Neural crest cell (in vitro differentiated cells): ENCODE measurements around the gene ATP13A2. TPM values are rescaled to one million over a fixed set of nuclear protein-coding genes. Genes with fewer than 3 reads are reported as not detected.

Experiments used
- DNase-seq: peaks from one replicate; pipeline ENCODE4 v3.0.0; 2021; ENCODE audit warnings: low read depth, mixed read lengths, low spot score
- H3K27ac Mint-ChIP-seq: one replicate; pipeline ENCODE4 v1.8.0; 2021; ENCODE audit warnings: mild to moderate bottlenecking, mixed read lengths; ENCODE audit not compliant: unreplicated experiment
- H3K27me3 Mint-ChIP-seq: 2 replicates; pipeline ENCODE4 v1.8.0; 2021; ENCODE audit warnings: low read depth, mild to moderate bottlenecking, mixed read lengths
- H3K36me3 Mint-ChIP-seq: 2 replicates; pipeline ENCODE4 v1.8.0; 2021; ENCODE audit warnings: low read depth, mild to moderate bottlenecking, mixed read lengths
- H3K4me1 Mint-ChIP-seq: 2 replicates; pipeline ENCODE4 v1.8.0; 2021; ENCODE audit warnings: mixed read lengths
- H3K4me3 Mint-ChIP-seq: one replicate; pipeline ENCODE4 v1.8.0; 2021; ENCODE audit warnings: mild to moderate bottlenecking, mixed read lengths
- H3K9me3 Mint-ChIP-seq: 2 replicates; pipeline ENCODE4 v1.8.0; 2021; ENCODE audit warnings: mixed read lengths
- total RNA-seq: library from RNA; stranded (reverse); gene quantifications from 2 replicates; pipeline ENCODE4 v1.2.1, GENCODE V29; 2021
- TF ChIP-seq, protein P1 (sequence below): fragments of 200-600 bp; sonication (generic); conservative IDR thresholded peaks from 2 replicates; pipeline ENCODE4 v1.5.0; 2021; ENCODE audit warnings: antibody characterized with exemption, mild to moderate bottlenecking

The ATP13A2 gene
- total RNA-seq, 1 donor from 2014 or later = 53.9 TPM

DNA sequence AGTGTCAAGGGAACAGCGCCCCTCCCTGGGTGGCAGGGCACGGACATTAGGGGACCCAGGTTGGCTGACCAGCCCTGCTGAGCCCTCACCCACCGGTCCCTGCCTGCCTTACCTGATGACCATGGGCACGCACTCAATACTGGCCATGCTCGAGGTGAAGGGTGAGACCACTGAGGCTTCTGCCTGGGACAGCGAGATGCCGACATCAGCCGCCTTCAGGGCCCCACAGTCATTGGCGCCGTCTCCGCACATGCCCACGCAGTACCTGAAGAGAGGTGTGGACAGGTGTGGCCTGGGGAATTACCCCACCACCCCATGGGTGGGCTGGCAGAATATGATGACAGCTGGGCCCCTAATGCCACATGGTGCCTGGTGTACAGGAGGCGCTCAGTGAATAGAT, 23.5 kb downstream of the ATP13A2 start:
- H3K27ac Mint-ChIP-seq = no peak overlapping the region
- no peaks in the 10 kb centered on the region for H3K36me3 Mint-ChIP-seq
- no peak overlapping the region for H3K4me3 Mint-ChIP-seq
- DNase-seq = no peak
- no peaks in the 10 kb centered on the region for H3K9me3 Mint-ChIP-seq
- peaks cover 4% of the 10 kb centered on the region for H3K4me1 Mint-ChIP-seq
- TF ChIP-seq, protein P1, sequence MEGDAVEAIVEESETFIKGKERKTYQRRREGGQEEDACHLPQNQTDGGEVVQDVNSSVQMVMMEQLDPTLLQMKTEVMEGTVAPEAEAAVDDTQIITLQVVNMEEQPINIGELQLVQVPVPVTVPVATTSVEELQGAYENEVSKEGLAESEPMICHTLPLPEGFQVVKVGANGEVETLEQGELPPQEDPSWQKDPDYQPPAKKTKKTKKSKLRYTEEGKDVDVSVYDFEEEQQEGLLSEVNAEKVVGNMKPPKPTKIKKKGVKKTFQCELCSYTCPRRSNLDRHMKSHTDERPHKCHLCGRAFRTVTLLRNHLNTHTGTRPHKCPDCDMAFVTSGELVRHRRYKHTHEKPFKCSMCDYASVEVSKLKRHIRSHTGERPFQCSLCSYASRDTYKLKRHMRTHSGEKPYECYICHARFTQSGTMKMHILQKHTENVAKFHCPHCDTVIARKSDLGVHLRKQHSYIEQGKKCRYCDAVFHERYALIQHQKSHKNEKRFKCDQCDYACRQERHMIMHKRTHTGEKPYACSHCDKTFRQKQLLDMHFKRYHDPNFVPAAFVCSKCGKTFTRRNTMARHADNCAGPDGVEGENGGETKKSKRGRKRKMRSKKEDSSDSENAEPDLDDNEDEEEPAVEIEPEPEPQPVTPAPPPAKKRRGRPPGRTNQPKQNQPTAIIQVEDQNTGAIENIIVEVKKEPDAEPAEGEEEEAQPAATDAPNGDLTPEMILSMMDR = no peak
- no peaks in the 10 kb centered on the region for H3K27me3 Mint-ChIP-seq

DNA sequence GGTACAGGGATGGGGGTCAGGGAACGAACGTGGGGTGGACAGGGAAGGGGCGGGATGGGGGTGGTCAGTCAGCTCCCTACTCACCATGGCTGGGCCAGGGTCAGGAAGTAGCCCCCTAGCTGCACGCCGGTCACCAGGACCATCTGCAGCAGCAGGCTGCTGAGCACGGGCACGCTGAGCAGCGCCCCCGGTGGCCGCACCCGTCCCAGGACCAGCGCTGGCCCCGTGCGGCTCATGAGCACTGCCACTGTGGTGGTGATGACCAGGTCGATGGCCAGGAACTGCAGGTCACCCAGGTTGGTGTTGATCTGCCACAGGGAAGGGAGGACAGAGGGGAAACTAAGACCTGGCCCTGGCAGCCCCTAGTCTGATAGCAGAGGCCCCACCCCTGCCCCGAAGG, 24.8 kb downstream of the ATP13A2 start:
- TF ChIP-seq, protein P1 = peak; percentile 61
- no peaks in the 10 kb centered on the region for H3K36me3 Mint-ChIP-seq
- no peak overlapping the region for H3K27ac Mint-ChIP-seq
- H3K4me3 Mint-ChIP-seq = no peak overlapping the region
- H3K27me3 Mint-ChIP-seq = no peaks in the 10 kb centered on the region
- H3K4me1 Mint-ChIP-seq = peaks cover 10% of the 10 kb centered on the region
- H3K9me3 Mint-ChIP-seq = no peaks in the 10 kb centered on the region
- DNase-seq = peak; percentile 44

DNA sequence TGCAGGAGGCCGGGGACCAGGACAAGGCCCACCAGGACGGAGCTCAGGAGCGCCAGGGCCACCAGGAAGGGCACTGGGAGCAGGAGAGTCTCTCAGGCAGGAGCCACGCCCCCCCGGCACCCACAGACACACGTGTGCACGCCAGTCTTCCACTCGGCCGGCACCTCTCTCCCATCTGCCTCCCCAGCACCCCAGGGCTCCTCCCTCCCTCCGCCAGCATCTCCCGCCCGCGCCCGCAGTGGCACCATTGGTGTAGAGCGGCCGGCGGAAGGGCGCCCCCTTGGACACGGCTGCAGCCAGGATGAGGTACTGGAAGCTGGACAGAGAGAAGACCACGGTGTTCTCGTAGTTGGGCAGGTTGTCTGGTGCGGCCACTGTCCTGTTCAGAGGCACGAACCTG, 25.2 kb downstream of the ATP13A2 start:
- TF ChIP-seq, protein P1 = no peak
- DNase-seq = no peak

DNA sequence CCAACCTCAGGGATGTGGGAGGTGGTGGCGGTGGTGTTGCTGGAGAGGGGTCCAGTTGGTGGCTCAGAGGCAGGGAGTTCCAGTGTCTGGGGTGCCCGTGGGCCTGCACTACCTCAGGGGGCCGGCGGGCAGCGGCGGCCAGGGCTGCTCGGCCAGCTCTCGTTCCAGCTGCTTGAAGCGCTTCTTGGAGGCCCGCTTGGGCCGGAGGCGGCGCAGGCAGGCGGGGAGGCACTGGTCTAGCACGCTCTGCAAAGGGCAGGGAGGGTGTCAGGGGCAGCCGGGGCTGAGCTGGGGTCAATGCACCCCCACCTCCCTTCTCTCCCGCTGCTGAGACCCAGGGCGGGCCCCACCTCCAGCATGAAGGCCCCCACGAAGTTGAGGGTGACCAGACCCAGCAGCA, 25.6 kb downstream of the ATP13A2 start:
- Mint-ChIP-seq H3K9me3 (no peaks in the 10 kb centered on the region), H3K27me3 (peaks cover 5% of the 10 kb centered on the region), H3K4me3 (no peak overlapping the region), H3K27ac (no peak overlapping the region), H3K4me1 (peaks cover 15% of the 10 kb centered on the region), H3K36me3 (no peaks in the 10 kb centered on the region)
- TF ChIP-seq, protein P1 = no peak
- no peak for DNase-seq

More for the DNA sequence above, 25.2 kb downstream of the ATP13A2 start:
- H3K4me1 Mint-ChIP-seq = peaks cover 10% of the 10 kb centered on the region
- no peak overlapping the region for H3K4me3 Mint-ChIP-seq
- no peaks in the 10 kb centered on the region for H3K36me3 Mint-ChIP-seq
- no peak overlapping the region for H3K27ac Mint-ChIP-seq
- no peaks in the 10 kb centered on the region for H3K9me3 Mint-ChIP-seq
- peaks cover under 1% of the 10 kb centered on the region for H3K27me3 Mint-ChIP-seq

DNA sequence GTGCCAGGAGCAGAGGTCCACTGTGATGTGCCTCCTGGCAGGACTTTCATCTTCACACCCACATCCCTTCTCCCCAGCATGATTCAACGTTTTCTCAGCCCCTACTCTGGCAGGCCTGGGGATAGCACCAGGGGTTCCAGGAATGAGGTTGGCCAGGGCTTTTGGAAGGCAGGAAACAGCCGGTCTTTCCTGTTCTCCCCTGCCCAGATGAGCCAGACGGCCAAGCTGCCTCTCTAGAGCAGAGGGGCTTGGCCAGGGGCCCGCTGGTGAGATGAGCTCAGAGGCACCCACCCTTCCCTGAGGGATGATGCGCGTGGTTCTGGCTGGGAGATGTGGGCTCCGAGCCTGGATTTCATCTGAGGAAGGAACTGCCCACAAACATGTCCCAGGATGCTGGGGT, 27.0 kb downstream of the ATP13A2 start:
- Mint-ChIP-seq H3K36me3 (no peaks in the 10 kb centered on the region), H3K4me1 (peaks cover 19% of the 10 kb centered on the region), H3K4me3 (no peak overlapping the region), H3K27ac (no peak overlapping the region), H3K27me3 (peaks cover 8% of the 10 kb centered on the region), H3K9me3 (no peaks in the 10 kb centered on the region)
- TF ChIP-seq, protein P1 = no peak
- DNase-seq = no peak

DNA sequence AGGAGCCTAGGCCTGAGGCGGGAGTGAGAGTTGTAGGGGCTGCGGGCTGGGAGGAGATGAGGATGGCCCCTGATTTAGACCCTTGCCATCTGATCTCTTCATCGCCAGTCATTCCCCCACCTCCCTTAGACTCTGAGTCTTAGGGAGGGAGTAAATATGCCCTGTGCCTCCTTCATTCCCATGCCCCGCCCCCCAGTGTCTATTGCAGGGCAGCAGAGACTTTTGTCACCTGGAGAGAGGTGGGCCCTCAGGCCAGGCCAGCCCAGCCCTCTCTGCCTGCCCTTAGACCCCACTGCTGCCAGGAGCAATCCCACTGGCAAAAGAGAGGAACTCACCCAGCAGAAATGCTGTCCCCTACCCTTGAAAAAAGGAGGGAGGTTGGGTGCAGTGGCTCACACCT, 28.1 kb downstream of the ATP13A2 start:
- peaks cover 8% of the 10 kb centered on the region for H3K27me3 Mint-ChIP-seq
- H3K27ac Mint-ChIP-seq = peak overlapping the region; percentile 51
- peaks cover 19% of the 10 kb centered on the region for H3K4me1 Mint-ChIP-seq
- DNase-seq = no peak
- TF ChIP-seq, protein P1 = no peak
- H3K4me3 Mint-ChIP-seq = peak overlapping the region; percentile 69
- H3K36me3 Mint-ChIP-seq = no peaks in the 10 kb centered on the region
- no peaks in the 10 kb centered on the region for H3K9me3 Mint-ChIP-seq
